SK-N-SH (cell line): ENCODE data around the gene RNU5D-1. TPM values are rescaled to one million over a fixed set of nuclear protein-coding genes. Genes with fewer than 3 reads are reported as not detected.

Experiments used
- CTCF ChIA-PET: fragments of 300-600, 350-600 bp; formaldehyde crosslinking; extraction: SDS; loops from one replicate; lab custom pipeline; 2021; lab: Yijun Ruan, JAX
- POLR2A ChIA-PET: fragments of 350-600 bp; sonication (Branson Sonifier 250); formaldehyde crosslinking; extraction: SDS; loops from one replicate; lab custom pipeline; 2020; ENCODE audit warnings: antibody characterized with exemption, inconsistent platforms; lab: Yijun Ruan, JAX
- DNase-seq: peaks from one replicate; pipeline ENCODE4 v3.0.0; 2012
- H2AFZ ChIP-seq: fragments of 200-600 bp; sonication (generic); 2 replicates; pipeline ENCODE4 v1.8.1; 2016; ENCODE audit warnings: antibody characterized with exemption, mild to moderate bottlenecking, low read depth
- H3F3A ChIP-seq: fragments of 200-600 bp; sonication (generic); replicated peaks from 2 replicates; pipeline ENCODE3; 2016; ENCODE audit warnings: antibody characterized with exemption, mild to moderate bottlenecking; ENCODE audit not compliant: insufficient read depth
- H3K27ac ChIP-seq, 2 experiments: fragments of 200-500 bp in 1 of 2; fragments of 200-600 bp in 1 of 2; sonication (Bioruptor generic) in 1 of 2; sonication (generic), shearing (Covaris generic) in 1 of 2; 2 replicates each; pipeline versions ENCODE4 v1.5.1 to v1.6.1; 2014 to 2016; ENCODE audit warnings: low read depth in 2 of 2, inconsistent platforms in 1 of 2, low read length in 1 of 2, mild to moderate bottlenecking in 1 of 2, mixed read lengths in 1 of 2
- H3K27me3 ChIP-seq: fragments of 200-600 bp; sonication (generic), shearing (Covaris generic); 2 replicates; pipeline ENCODE4 v1.6.1; 2016; ENCODE audit warnings: mixed run types; ENCODE audit not compliant: insufficient read depth
- H3K36me3 ChIP-seq, 2 experiments: fragments of 200-500 bp in 1 of 2; fragments of 200-600 bp in 1 of 2; sonication (Bioruptor generic) in 1 of 2; sonication (generic) in 1 of 2; replicated peaks in 1 of 2; 2 replicates each; pipeline versions ENCODE3 to v1.5.1; 2014 to 2016; ENCODE audit warnings: low read length in 1 of 2, mild to moderate bottlenecking in 1 of 2; ENCODE audit not compliant: insufficient read depth in 2 of 2, control insufficient read depth in 1 of 2
- H3K4me1 ChIP-seq, 2 experiments: fragments of 200-500 bp in 1 of 2; fragments of 200-600 bp in 1 of 2; sonication (Bioruptor generic) in 1 of 2; sonication (generic), shearing (Covaris generic) in 1 of 2; 2 replicates each; pipeline versions ENCODE4 v1.5.1 to v1.6.1; 2014 to 2016; ENCODE audit warnings: low read depth in 1 of 2, low read length in 1 of 2, mixed run types in 1 of 2; ENCODE audit not compliant: insufficient read depth in 2 of 2, control insufficient read depth in 1 of 2
- H3K4me2 ChIP-seq: fragments of 200-600 bp; sonication (generic), shearing (Covaris generic); 2 replicates; pipeline ENCODE4 v1.6.1; 2017; ENCODE audit warnings: mixed run types
- H3K4me3 ChIP-seq, 2 experiments: fragments of 200-500 bp in 1 of 2; fragments of 200-600 bp in 1 of 2; sonication (Bioruptor generic) in 1 of 2; sonication (generic), shearing (Covaris generic) in 1 of 2; 2 replicates each; pipeline versions ENCODE4 v1.5.1 to v1.8.1; 2014 to 2016; ENCODE audit warnings: low read depth in 2 of 2, inconsistent platforms in 1 of 2, low read length in 1 of 2, mild to moderate bottlenecking in 1 of 2, mixed read lengths in 1 of 2, moderate library complexity in 1 of 2
- H3K79me2 ChIP-seq: fragments of 200-600 bp; sonication (generic); 2 replicates; pipeline ENCODE4 v1.8.1; 2017; ENCODE audit warnings: mild to moderate bottlenecking; ENCODE audit not compliant: insufficient read depth
- H3K9ac ChIP-seq: fragments of 200-600 bp; sonication (generic); 2 replicates; pipeline ENCODE4 v1.6.1; 2017; ENCODE audit warnings: mixed run types
- H3K9me2 ChIP-seq: fragments of 200-600 bp; sonication (generic); 2 replicates; pipeline ENCODE4 v1.6.1; 2017; ENCODE audit warnings: mixed run types
- H3K9me3 ChIP-seq: fragments of 200-600 bp; sonication (generic); 2 replicates; pipeline ENCODE4 v1.6.1; 2017; ENCODE audit warnings: mixed run types, mild to moderate bottlenecking, moderate library complexity
- H4K20me1 ChIP-seq: fragments of 200-600 bp; sonication (generic); 2 replicates; pipeline ENCODE4 v1.6.1; 2017; ENCODE audit warnings: mild to moderate bottlenecking, mixed run types; ENCODE audit not compliant: insufficient read depth
- CHD2 ChIP-seq: fragments of 150-350 bp; IDR thresholded peaks from 2 replicates; pipeline ENCODE4 v1.6.1; 2018; ENCODE audit warnings: low read length; ENCODE audit not compliant: partially characterized antibody
- CTCF ChIP-seq: fragments of 200-600 bp; sonication (generic); IDR thresholded peaks from 2 replicates; pipeline ENCODE4 v1.6.1; 2017; ENCODE audit warnings: antibody characterized with exemption, mild to moderate bottlenecking, moderate library complexity
- EZH2phosphoT487 ChIP-seq: fragments of 200-600 bp; sonication (generic); IDR thresholded peaks from 2 replicates; pipeline ENCODE4 v1.6.1; 2017; ENCODE audit warnings: low read depth, mixed run types, mild to moderate bottlenecking, antibody characterized with exemption, moderate library complexity, borderline replicate concordance
- FOXJ3 ChIP-seq: sonication (generic); formaldehyde crosslinking; IDR thresholded peaks from 2 replicates; pipeline ENCODE4 v1.5.1; 2020; ENCODE audit warnings: mild to moderate bottlenecking, missing genetic modification reagents
- FOXM1 ChIP-seq: IDR thresholded peaks from 2 replicates; pipeline ENCODE4 v1.4.0; 2012; ENCODE audit warnings: low read depth, mild to moderate bottlenecking
- GABPA ChIP-seq: IDR thresholded peaks from 2 replicates; pipeline ENCODE4 v1.4.0; 2012; ENCODE audit warnings: low read depth, mild to moderate bottlenecking
- GATA2 ChIP-seq: sonication (generic); formaldehyde crosslinking; IDR thresholded peaks from 2 replicates; pipeline ENCODE4 v1.5.0; 2020; ENCODE audit warnings: mild to moderate bottlenecking, missing genetic modification reagents
- IRF3 ChIP-seq: fragments of 150-350 bp; IDR thresholded peaks from 2 replicates; pipeline ENCODE4 v1.6.1; 2016; ENCODE audit warnings: mild to moderate bottlenecking, low read depth, low read length
- MXI1 ChIP-seq: IDR thresholded peaks from 2 replicates; pipeline ENCODE4 v1.6.1; 2012; ENCODE audit warnings: mild to moderate bottlenecking, low read depth, low read length, improper control_type of control experiment
- POLR2AphosphoS5 ChIP-seq: IDR thresholded peaks from 2 replicates; pipeline ENCODE4 v1.6.1; 2012; ENCODE audit warnings: low read depth, low read length
- RFX5 ChIP-seq: IDR thresholded peaks from 2 replicates; pipeline ENCODE4 v1.6.1; 2012; ENCODE audit warnings: mild to moderate bottlenecking, improper control_type of control experiment, low read length
- TAF1 ChIP-seq: IDR thresholded peaks from 2 replicates; pipeline ENCODE4 v1.6.1; 2012; ENCODE audit warnings: low read depth, mild to moderate bottlenecking, low read length, moderate library complexity, borderline replicate concordance
- USF1 ChIP-seq: IDR thresholded peaks from 2 replicates; pipeline ENCODE4 v1.4.0; 2012; ENCODE audit warnings: low read depth, borderline replicate concordance
- USF2 ChIP-seq: fragments of 150-350 bp; IDR thresholded peaks from 2 replicates; pipeline ENCODE4 v1.6.1; 2017; ENCODE audit warnings: antibody characterized with exemption, low read length, low read depth, borderline replicate concordance
- WGBS: methylation state at CpG from one replicate; pipeline ENCODE4 v1.1.6; 2017; ENCODE audit warnings: low lambda C conversion rate; 5-methylcytosine and 5-hydroxymethylcytosine counted together
- polyA plus RNA-seq, 3 experiments: library from polyadenylated mRNA; depleted of rRNA; stranded (reverse); fragments of >200 nt; gene quantifications; 2 replicates each; pipeline ENCODE4 v1.2.3, GENCODE V29; 2012

The RNU5D-1 gene
- polyA plus RNA-seq, 1 of the 3 experiments (the other 2 are of a cell fraction), result not detected

GRCh38 chr1:44760876-44761275, 29.9 kb upstream of the RNU5D-1 start:
- H3K4me2 ChIP-seq, result no peak overlapping the region

GRCh38 chr1:44759077-44759476, 28.1 kb upstream of the RNU5D-1 start:
- Histone ChIP-seq H3K4me2 (no peak overlapping the region), H3K9me2 (no peaks in the 10 kb centered on the region), H3K9ac (no peak overlapping the region), H3K4me1 (no peaks in the 10 kb centered on the region), H3K27ac (no peak overlapping the region), H4K20me1 (no peaks in the 10 kb centered on the region), H3K79me2 (no peaks in the 10 kb centered on the region), H3F3A (no peaks in the 10 kb centered on the region)
- DNase-seq, result no peak
- CTCF ChIA-PET, result no interaction called here
- 94% methylated on average over 10 of the region's 11 CpGs for WGBS
- TF ChIP-seq USF1 (no peak), GABPA (no peak), FOXM1 (no peak), CTCF (no peak), FOXJ3 (no peak), USF2 (no peak), GATA2 (CRISPR knock-in tag) (no peak), RFX5 (no peak)
- TF ChIP-seq, all 33 proteins: peak for 0
- no peaks in the 10 kb centered on the region for H3K27me3 ChIP-seq
- H3K9me3 ChIP-seq, result no peaks in the 10 kb centered on the region
- POLR2A ChIA-PET, result interaction anchor here (0.6 to 1.2 kb wide), 3 partner anchors 11 to 16 kb away, joined by 3 read pairs; partner anchors contain the start of gene RPS8
- no peak overlapping the region for H3K4me3 ChIP-seq
- H3K36me3 ChIP-seq, result peaks cover 24 to 48% of the 10 kb centered on the region in 2 experiments
- H2AFZ ChIP-seq, result no peak overlapping the region

More at GRCh38 chr1:44760876-44761275, 29.9 kb upstream of the RNU5D-1 start:
- WGBS, result 96% methylated on average over 3 of the region's 3 CpGs
- DNase-seq, result no peak
- ChIA-PET POLR2A (interaction anchor here (1.3 kb wide), 1 partner anchor 14 kb away, joined by 3 read pairs; the partner anchor contains the start of gene RPS8), CTCF (no interaction called here)
- Histone ChIP-seq H4K20me1 (no peaks in the 10 kb centered on the region), H3F3A (no peaks in the 10 kb centered on the region), H3K27ac (no peak overlapping the region), H3K9me2 (no peaks in the 10 kb centered on the region), H2AFZ (no peak overlapping the region)
- no peak for TF ChIP-seq FOXM1
- no peak for TF ChIP-seq POLR2AphosphoS5
- no peak for TF ChIP-seq EZH2phosphoT487
- TF ChIP-seq FOXJ3, result no peak
- no peak for TF ChIP-seq MXI1
- no peak for TF ChIP-seq CHD2
- TF ChIP-seq IRF3, result no peak
- no peak for TF ChIP-seq TAF1
- TF ChIP-seq, all 33 proteins: peak for 0
- Histone ChIP-seq H3K4me3 (no peak overlapping the region), H3K27me3 (no peaks in the 10 kb centered on the region), H3K79me2 (no peaks in the 10 kb centered on the region), H3K9me3 (no peaks in the 10 kb centered on the region), H3K4me1 (no peaks in the 10 kb centered on the region), H3K9ac (no peak overlapping the region), H3K36me3 (peaks cover 20 to 45% of the 10 kb centered on the region in 2 experiments)
